Measurements from ENCODE around the gene CPD. TPM values are rescaled to one million over a fixed set of nuclear protein-coding genes. Genes with fewer than 3 reads are reported as not detected.

Gene CPD
- total and polyA plus RNA-seq, 9 of the 15 experiments (the other 6 are each of a cell fraction or from before 2014, with no cell fraction given): 4.5 to 24.4 (median 20.4) TPM

DNA sequence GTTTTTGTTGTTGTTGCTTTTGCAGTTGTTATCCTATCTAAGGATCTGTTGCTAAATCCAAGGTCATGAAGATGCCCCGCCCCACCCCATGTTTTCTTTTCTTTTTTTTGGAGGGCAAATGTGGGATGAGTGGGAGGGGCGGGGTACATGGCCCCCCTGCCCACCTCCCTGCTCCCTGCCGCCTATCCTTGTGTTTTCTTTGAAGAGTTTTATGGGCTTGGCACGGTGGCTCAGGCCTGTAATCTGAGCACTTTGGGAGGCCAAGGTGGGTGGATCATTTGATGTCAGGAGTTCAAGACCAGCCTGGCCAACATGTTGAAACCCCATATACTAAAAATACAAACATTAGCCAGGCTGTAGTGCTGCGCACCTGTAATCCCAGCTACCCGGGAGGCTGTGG is 79.6 kb downstream of the CPD start:
- POLR2A ChIA-PET: no interaction called here
- Histone ChIP-seq H3K4me2 (ENCODE audit: insufficient read depth, low read length) (no peak overlapping the region), H3K4me1 (replicated peaks in 1 of 2; ENCODE audit: control insufficient read depth in 2 of 2, insufficient read depth in 2 of 2, low read length in 2 of 2) (no peaks in the 10 kb centered on the region), H2AFZ (ENCODE audit: low read depth, low read length) (no peak overlapping the region), H3K9me1 (ENCODE audit: control insufficient read depth, insufficient read depth, low read length) (no peaks in the 10 kb centered on the region), H3K9ac (ENCODE audit: insufficient read depth in 1 of 2, low read depth in 2 of 2, low read length in 2 of 2) (no peak overlapping the region), H3K79me2 (ENCODE audit: control insufficient read depth, insufficient read depth, low read length) (no peaks in the 10 kb centered on the region), H3K27me3 (ENCODE audit: control insufficient read depth in 2 of 2, insufficient read depth in 2 of 2, low read length in 2 of 2) (no peaks in the 10 kb centered on the region), H3K4me3 (no peak overlapping the region), H3K9me3 (replicated peaks; ENCODE audit: control insufficient read depth, insufficient read depth, low read depth, low read length) (no peaks in the 10 kb centered on the region), H3K36me3 (ENCODE audit: control insufficient read depth, insufficient read depth, low read length) (peaks cover 33% of the 10 kb centered on the region), H4K20me1 (replicated peaks; ENCODE audit: control insufficient read depth, insufficient read depth, low read length) (no peaks in the 10 kb centered on the region), H3K27ac (ENCODE audit: extremely low read depth, low read depth, low read length) (no peak overlapping the region)
- FAIRE-seq (no peak), ATAC-seq (no peak), DNase-seq (ENCODE audit: extremely low read depth in 1 of 4, low spot score in 3 of 4) (no peak)
- no TSS peak for BruUV-seq (replicated peaks)
- intact Hi-C loops (cut with micrococcal nuclease): no loop called here
- CTCF ChIA-PET (ENCODE audit: low intra/inter-chr PET ratio): no interaction called here
- 86% methylated on average over 6 of the region's 6 CpGs for WGBS (ENCODE audit: insufficient coverage, low coverage, missing lambda C conversion rate)
- in situ Hi-C loops (cut with MboI): no loop called here
- TF ChIP-seq ETV6 (IDR thresholded peaks at IDR 0.05; ENCODE audit: borderline replicate concordance in 1 of 2, low read depth in 2 of 2, low read length in 1 of 2) (no peak), ETV6 (CRISPR knock-in tag; IDR thresholded peaks at IDR 0.05; ENCODE audit: borderline replicate concordance) (no peak), ZKSCAN8 (CRISPR knock-in tag; IDR thresholded peaks at IDR 0.05) (no peak), ELF4 (CRISPR knock-in tag; IDR thresholded peaks at IDR 0.05) (no peak), SNIP1 (IDR thresholded peaks at IDR 0.05; ENCODE audit: low read depth) (no peak), ZBTB17 (CRISPR knock-in tag; IDR thresholded peaks at IDR 0.05) (no peak), SETDB1 (IDR thresholded peaks at IDR 0.05; ENCODE audit: low read length) (no peak), ZNF717 (CRISPR knock-in tag; IDR thresholded peaks at IDR 0.05) (no peak), FUS (optimal IDR thresholded peaks at IDR 0.05; ENCODE audit: low read depth, low read length) (no peak), CUX1 (CRISPR knock-in tag; IDR thresholded peaks at IDR 0.05) (no peak), SLC30A9 (CRISPR knock-in tag; IDR thresholded peaks at IDR 0.05) (no peak)
- TF ChIP-seq, protein P1, sequence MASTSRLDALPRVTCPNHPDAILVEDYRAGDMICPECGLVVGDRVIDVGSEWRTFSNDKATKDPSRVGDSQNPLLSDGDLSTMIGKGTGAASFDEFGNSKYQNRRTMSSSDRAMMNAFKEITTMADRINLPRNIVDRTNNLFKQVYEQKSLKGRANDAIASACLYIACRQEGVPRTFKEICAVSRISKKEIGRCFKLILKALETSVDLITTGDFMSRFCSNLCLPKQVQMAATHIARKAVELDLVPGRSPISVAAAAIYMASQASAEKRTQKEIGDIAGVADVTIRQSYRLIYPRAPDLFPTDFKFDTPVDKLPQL (IDR thresholded peaks at IDR 0.05; ENCODE audit: extremely low read depth, insufficient read length): no peak
- TF ChIP-seq, protein P2, sequence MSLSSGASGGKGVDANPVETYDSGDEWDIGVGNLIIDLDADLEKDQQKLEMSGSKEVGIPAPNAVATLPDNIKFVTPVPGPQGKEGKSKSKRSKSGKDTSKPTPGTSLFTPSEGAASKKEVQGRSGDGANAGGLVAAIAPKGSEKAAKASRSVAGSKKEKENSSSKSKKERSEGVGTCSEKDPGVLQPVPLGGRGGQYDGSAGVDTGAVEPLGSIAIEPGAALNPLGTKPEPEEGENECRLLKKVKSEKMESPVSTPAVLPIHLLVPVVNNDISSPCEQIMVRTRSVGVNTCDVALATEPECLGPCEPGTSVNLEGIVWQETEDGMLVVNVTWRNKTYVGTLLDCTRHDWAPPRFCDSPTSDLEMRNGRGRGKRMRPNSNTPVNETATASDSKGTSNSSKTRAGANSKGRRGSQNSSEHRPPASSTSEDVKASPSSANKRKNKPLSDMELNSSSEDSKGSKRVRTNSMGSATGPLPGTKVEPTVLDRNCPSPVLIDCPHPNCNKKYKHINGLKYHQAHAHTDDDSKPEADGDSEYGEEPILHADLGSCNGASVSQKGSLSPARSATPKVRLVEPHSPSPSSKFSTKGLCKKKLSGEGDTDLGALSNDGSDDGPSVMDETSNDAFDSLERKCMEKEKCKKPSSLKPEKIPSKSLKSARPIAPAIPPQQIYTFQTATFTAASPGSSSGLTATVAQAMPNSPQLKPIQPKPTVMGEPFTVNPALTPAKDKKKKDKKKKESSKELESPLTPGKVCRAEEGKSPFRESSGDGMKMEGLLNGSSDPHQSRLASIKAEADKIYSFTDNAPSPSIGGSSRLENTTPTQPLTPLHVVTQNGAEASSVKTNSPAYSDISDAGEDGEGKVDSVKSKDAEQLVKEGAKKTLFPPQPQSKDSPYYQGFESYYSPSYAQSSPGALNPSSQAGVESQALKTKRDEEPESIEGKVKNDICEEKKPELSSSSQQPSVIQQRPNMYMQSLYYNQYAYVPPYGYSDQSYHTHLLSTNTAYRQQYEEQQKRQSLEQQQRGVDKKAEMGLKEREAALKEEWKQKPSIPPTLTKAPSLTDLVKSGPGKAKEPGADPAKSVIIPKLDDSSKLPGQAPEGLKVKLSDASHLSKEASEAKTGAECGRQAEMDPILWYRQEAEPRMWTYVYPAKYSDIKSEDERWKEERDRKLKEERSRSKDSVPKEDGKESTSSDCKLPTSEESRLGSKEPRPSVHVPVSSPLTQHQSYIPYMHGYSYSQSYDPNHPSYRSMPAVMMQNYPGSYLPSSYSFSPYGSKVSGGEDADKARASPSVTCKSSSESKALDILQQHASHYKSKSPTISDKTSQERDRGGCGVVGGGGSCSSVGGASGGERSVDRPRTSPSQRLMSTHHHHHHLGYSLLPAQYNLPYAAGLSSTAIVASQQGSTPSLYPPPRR (CRISPR knock-in tag; IDR thresholded peaks at IDR 0.05; ENCODE audit: borderline replicate concordance): no peak
